Activated naive CD4-positive, alpha-beta T cell treated with anti-CD3 and anti-CD28 coated beads, Interleukin-2, amount 10 ng/mL, durations not matched to agents 5 hours and 36 hours (primary cell): ENCODE results near the gene PNLIP. TPM values are rescaled to one million over a fixed set of nuclear protein-coding genes. Genes with fewer than 3 reads are reported as not detected.

Experiments
- total RNA-seq, 2 experiments: library from RNA; stranded (reverse); gene quantifications; one replicate each; pipeline ENCODE4 v1.2.3, GENCODE V29; 2021

PNLIP gene
- total RNA-seq: not detected

GRCh38 chr10:116545756-116546155 lies at the start of gene PNLIP:
TSS of gene PNLIP (plus strand) at chr10:116545931. CDS start at chr10:116546093, 162 bp downstream.

GRCh38 chr10:116590590-116591444 lies 45.1 kb downstream of the PNLIP start, which contains the start of gene PNLIPRP1:
TSS of gene PNLIPRP1 (plus strand) at chr10:116590959. CDS start at chr10:116591130, 171 bp downstream.

Other genes starting within 250 kb of the PNLIP start
- not detected for gene CCDC172, start 221.5 kb upstream of the PNLIP start, total RNA-seq
- gene PNLIPRP3, start 118.1 kb upstream of the PNLIP start, total RNA-seq: not detected
- gene PNLIPRP1, start 45.0 kb downstream of the PNLIP start, total RNA-seq: not detected
- not detected for gene PNLIPRP2, start 75.0 kb downstream of the PNLIP start, total RNA-seq
- gene HSPA12A, start 196.6 kb downstream of the PNLIP start, total RNA-seq: under 1 TPM in 1 of 2 experiments, not detected in 1; 0.05 TPM